ENCODE results near the gene CTNNA2.

Gene CTNNA2

DNA sequence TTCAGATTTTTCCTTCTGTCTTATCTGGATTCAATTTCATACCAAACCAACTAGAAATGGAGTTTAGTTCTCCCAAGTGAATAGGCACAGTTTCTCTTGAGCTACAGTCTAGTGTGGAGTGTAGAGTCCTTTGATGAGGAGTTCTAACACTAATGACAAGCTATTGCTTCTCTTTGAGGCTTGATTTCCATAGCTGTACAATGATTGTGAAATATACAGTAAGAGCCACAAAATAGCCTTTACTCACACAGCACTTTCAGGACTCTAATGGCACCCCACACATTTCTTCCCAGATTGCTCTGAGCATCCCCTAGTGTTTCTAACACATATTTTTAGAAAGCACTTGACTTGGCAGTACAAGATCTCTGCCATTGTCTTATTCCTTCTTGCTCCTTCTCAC, 638.4 kb downstream of the CTNNA2 start:
- no peak for ATAC-seq

DNA sequence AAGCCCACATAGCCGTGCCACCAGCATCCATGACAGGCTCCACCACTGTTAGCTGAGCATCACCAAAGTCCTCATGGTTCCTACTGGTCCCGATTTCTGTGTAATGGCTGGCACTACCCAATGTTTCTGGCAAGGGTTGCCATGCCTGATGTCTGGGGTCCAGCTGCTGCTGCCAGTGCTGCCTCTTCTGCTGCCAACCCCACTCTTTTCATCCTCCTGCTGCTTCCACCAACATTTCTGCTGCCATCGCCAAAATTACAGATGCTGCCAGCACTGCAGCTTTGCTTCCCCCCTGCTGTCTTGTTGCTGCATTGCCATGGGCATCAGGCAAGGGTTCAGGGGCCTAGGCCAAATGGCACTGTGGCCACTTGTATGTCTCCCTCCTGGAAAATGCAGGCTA, 638.8 kb downstream of the CTNNA2 start:
- ATAC-seq, result no peak
- TF ChIP-seq ARNTL (CRISPR knock-in tag; IDR thresholded peaks at IDR 0.05; ENCODE audit: borderline replicate concordance, low read depth), result no peak
- TF ChIP-seq GLIS3 (CRISPR knock-in tag; IDR thresholded peaks at IDR 0.05), result no peak
- TF ChIP-seq BACH2 (CRISPR knock-in tag; IDR thresholded peaks at IDR 0.05; ENCODE audit: borderline replicate concordance), result no peak
- TF ChIP-seq ZNF565 (CRISPR knock-in tag; conservative IDR thresholded peaks at IDR 0.05; ENCODE audit: low read depth), result no peak

More for the DNA sequence above, 638.4 kb downstream of the CTNNA2 start:
- no peak for TF ChIP-seq TOX (CRISPR knock-in tag; IDR thresholded peaks at IDR 0.05; ENCODE audit: borderline replicate concordance)
- no peak for TF ChIP-seq CSDC2 (CRISPR knock-in tag; IDR thresholded peaks at IDR 0.05)
- TF ChIP-seq ZNF70 (CRISPR knock-in tag; IDR thresholded peaks at IDR 0.05), result no peak

DNA sequence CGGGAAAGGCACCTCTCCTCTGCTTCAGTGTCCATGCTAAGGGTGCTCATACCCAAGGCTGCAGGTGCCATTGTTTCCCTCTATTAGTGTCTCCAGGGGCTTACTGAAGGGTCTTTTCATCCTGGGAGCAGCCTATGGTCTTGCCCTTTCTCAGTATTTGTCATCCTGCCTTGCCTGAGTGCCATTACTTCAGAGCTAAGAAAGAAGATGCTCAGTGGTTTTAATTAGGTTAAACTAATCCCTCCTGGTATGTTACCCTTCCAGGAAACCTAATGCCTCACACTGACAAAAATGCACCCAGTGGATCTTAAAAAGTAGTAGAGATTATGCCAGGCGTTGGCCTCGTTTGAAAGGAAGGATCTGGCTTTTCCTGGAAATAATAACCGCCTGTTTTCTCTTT, 640.3 kb downstream of the CTNNA2 start:
- ATAC-seq, result no peak
- no peak for TF ChIP-seq OSR1 (CRISPR knock-in tag; IDR thresholded peaks at IDR 0.05)
- no peak for TF ChIP-seq BACH2 (CRISPR knock-in tag; IDR thresholded peaks at IDR 0.05; ENCODE audit: borderline replicate concordance)
- TF ChIP-seq SNAI2 (CRISPR knock-in tag; IDR thresholded peaks at IDR 0.05), result no peak
- no peak for TF ChIP-seq GLIS3 (CRISPR knock-in tag; IDR thresholded peaks at IDR 0.05)

GRCh38 chr2:80153768-80154167, 640.9 kb downstream of the CTNNA2 start:
- no peak for TF ChIP-seq ARNTL (CRISPR knock-in tag; IDR thresholded peaks at IDR 0.05; ENCODE audit: borderline replicate concordance, low read depth)
- TF ChIP-seq TCF4 (CRISPR knock-in tag; IDR thresholded peaks at IDR 0.05; ENCODE audit: borderline replicate concordance), result no peak
- TF ChIP-seq ZNF565 (CRISPR knock-in tag; conservative IDR thresholded peaks at IDR 0.05; ENCODE audit: low read depth), result no peak
- TF ChIP-seq BACH2 (CRISPR knock-in tag; IDR thresholded peaks at IDR 0.05; ENCODE audit: borderline replicate concordance), result no peak
- TF ChIP-seq SNAI2 (CRISPR knock-in tag; IDR thresholded peaks at IDR 0.05), result no peak
- TF ChIP-seq, protein P1, sequence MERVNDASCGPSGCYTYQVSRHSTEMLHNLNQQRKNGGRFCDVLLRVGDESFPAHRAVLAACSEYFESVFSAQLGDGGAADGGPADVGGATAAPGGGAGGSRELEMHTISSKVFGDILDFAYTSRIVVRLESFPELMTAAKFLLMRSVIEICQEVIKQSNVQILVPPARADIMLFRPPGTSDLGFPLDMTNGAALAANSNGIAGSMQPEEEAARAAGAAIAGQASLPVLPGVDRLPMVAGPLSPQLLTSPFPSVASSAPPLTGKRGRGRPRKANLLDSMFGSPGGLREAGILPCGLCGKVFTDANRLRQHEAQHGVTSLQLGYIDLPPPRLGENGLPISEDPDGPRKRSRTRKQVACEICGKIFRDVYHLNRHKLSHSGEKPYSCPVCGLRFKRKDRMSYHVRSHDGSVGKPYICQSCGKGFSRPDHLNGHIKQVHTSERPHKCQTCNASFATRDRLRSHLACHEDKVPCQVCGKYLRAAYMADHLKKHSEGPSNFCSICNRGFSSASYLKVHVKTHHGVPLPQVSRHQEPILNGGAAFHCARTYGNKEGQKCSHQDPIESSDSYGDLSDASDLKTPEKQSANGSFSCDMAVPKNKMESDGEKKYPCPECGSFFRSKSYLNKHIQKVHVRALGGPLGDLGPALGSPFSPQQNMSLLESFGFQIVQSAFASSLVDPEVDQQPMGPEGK (CRISPR knock-in tag; IDR thresholded peaks at IDR 0.05; ENCODE audit: borderline replicate concordance), result no peak
- TF ChIP-seq, protein P2, sequence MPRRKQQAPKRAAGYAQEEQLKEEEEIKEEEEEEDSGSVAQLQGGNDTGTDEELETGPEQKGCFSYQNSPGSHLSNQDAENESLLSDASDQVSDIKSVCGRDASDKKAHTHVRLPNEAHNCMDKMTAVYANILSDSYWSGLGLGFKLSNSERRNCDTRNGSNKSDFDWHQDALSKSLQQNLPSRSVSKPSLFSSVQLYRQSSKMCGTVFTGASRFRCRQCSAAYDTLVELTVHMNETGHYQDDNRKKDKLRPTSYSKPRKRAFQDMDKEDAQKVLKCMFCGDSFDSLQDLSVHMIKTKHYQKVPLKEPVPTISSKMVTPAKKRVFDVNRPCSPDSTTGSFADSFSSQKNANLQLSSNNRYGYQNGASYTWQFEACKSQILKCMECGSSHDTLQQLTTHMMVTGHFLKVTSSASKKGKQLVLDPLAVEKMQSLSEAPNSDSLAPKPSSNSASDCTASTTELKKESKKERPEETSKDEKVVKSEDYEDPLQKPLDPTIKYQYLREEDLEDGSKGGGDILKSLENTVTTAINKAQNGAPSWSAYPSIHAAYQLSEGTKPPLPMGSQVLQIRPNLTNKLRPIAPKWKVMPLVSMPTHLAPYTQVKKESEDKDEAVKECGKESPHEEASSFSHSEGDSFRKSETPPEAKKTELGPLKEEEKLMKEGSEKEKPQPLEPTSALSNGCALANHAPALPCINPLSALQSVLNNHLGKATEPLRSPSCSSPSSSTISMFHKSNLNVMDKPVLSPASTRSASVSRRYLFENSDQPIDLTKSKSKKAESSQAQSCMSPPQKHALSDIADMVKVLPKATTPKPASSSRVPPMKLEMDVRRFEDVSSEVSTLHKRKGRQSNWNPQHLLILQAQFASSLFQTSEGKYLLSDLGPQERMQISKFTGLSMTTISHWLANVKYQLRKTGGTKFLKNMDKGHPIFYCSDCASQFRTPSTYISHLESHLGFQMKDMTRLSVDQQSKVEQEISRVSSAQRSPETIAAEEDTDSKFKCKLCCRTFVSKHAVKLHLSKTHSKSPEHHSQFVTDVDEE (CRISPR knock-in tag; IDR thresholded peaks at IDR 0.05), result no peak
- no peak for TF ChIP-seq ZNF8 (CRISPR knock-in tag; IDR thresholded peaks at IDR 0.05)
- no peak for TF ChIP-seq ZC3H10 (CRISPR knock-in tag; IDR thresholded peaks at IDR 0.05)
- TF ChIP-seq TOX (CRISPR knock-in tag; IDR thresholded peaks at IDR 0.05; ENCODE audit: borderline replicate concordance), result no peak
- no peak for TF ChIP-seq RARB (CRISPR knock-in tag; IDR thresholded peaks at IDR 0.05)
- no peak for TF ChIP-seq POU6F1 (CRISPR knock-in tag; IDR thresholded peaks at IDR 0.05; ENCODE audit: borderline replicate concordance, low read depth)
- ATAC-seq, result no peak

- ATAC-seq, result no peak
- no peak for TF ChIP-seq ZFP30 (CRISPR knock-in tag; IDR thresholded peaks at IDR 0.05)
- TF ChIP-seq ARNTL (CRISPR knock-in tag; IDR thresholded peaks at IDR 0.05; ENCODE audit: borderline replicate concordance, low read depth), result no peak
- no peak for TF ChIP-seq RARB (CRISPR knock-in tag; IDR thresholded peaks at IDR 0.05)
- TF ChIP-seq, protein P2 (CRISPR knock-in tag; IDR thresholded peaks at IDR 0.05), result no peak
- TF ChIP-seq OSR1 (CRISPR knock-in tag; IDR thresholded peaks at IDR 0.05), result no peak
- no peak for TF ChIP-seq CREB5 (CRISPR knock-in tag; IDR thresholded peaks at IDR 0.05; ENCODE audit: low read depth)
- TF ChIP-seq, protein P1 (CRISPR knock-in tag; IDR thresholded peaks at IDR 0.05; ENCODE audit: borderline replicate concordance), result no peak
- no peak for TF ChIP-seq ZC3H10 (CRISPR knock-in tag; IDR thresholded peaks at IDR 0.05)
- TF ChIP-seq ISL1 (CRISPR knock-in tag; IDR thresholded peaks at IDR 0.05), result no peak
Measured at GRCh38 chr2:80154231-80154915, 641.5 kb downstream of the CTNNA2 start.
